GM19240 (cell line): ENCODE results near the gene SMURF1.

ENCODE experiments used
- DNase-seq: peaks from one replicate; pipeline ENCODE4 v3.0.0; 2011; ENCODE audit warnings: low spot score; ENCODE audit not compliant: insufficient read length

SMURF1 gene

DNA sequence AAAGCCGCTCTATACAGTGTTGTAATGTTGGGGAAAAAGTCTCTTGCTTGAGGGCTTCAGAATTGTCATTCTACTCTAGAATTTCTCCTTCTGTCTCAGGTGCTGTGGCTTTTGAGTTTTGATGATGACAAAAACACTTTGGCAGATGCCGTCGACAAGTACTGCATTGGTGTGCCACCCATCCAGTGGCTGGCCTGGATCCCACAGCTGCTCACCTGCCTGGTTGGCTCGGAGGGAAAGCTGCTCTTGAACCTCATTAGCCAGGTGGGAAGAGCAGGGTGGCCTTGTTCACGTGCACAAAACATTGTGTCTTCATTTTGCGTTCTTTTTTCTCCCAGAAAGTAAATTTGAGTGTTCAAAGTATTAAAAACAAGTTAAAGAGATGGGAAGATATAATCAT is 153.6 kb downstream of the SMURF1 start:
- no peak for DNase-seq

DNA sequence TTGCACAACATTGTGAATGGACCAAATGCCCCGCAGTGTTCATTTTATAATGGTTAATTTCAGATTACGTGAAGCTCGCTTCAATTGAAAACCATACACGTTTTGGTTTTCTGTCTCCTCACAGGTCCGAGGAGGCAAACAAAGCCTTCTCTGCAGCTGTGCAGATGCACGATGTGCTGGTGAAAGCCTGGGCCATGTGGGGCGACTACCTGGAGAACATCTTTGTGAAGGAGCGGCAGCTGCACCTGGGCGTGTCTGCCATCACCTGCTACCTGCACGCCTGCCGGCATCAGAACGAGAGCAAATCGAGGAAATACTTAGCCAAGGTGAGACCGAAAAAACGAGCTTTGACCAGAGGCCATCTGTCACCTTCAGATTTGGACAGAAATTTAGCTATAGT is 155.3 kb downstream of the SMURF1 start:
- no peak for DNase-seq

GRCh38 chr7:98985945-98986344 is 158.0 kb downstream of the SMURF1 start:
- no peak for DNase-seq

- DNase-seq = no peak
Observed at GRCh38 chr7:98985406-98985805, 158.5 kb downstream of the SMURF1 start.

DNA sequence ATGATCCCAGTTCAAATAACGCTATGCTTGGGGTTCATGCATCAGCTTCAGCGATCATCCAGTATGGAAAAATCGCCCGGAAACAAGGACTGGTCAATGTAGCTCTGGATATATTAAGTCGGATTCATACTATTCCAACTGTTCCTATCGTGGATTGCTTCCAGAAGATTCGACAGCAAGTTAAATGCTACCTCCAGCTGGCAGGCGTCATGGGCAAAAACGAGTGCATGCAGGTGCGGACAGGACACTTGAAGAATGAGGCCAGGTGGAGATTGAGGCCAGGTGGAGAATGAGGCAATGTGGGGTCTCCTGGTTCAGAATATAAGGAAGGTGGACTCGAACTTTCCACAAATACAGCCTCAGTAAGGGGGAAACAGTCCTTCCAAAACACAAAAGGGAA is 159.8 kb downstream of the SMURF1 start:
- no peak for DNase-seq

GRCh38 chr7:98982686-98983085 is 161.2 kb downstream of the SMURF1 start:
- DNase-seq = no peak

DNA sequence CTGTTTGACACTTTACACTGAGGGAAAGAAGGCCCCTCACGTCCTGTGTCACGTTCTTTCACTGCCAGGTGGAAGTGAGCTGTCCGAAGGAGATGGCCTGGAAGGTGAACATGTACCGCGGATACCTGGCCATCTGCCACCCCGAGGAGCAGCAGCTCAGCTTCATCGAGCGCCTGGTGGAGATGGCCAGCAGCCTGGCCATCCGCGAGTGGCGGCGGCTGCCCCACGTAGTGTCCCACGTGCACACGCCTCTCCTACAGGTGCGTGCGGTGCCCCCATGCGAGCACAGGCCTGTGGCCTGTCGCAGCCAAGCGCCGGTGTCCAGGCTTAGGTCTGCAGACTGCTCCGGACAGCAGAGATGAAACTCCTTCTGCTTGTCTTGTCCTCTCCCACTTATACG is 162.2 kb downstream of the SMURF1 start:
- DNase-seq = no peak

GRCh38 chr7:98978672-98979071 is 165.2 kb downstream of the SMURF1 start:
- DNase-seq = no peak
